Heart right ventricle (tissue), 16 donors: ENCODE measurements around the gene SP8. TPM values are rescaled to one million over a fixed set of nuclear protein-coding genes. Genes with fewer than 3 reads are reported as not detected.

Source experiments
- ATAC-seq, 8 donors: fragments of 200-7000 bp; cut with Tn5 transposase; one replicate each; pipeline ENCODE4 v1.9.1; 2020; ENCODE audit warnings: mild to moderate bottlenecking in 8 of 8, moderate library complexity in 8 of 8, moderate number of reproducible peaks in 1 of 8
- DNase-seq, 2 donors: peaks; one replicate each; pipeline ENCODE4 v3.0.0-alpha.2; 2020
- H3K27ac ChIP-seq, 10 donors: fragments of 200-600 bp; sonication (generic) in 2 of 10; one replicate each; pipeline versions ENCODE4 v1.5.0 to v1.8.0; 2020 to 2022; ENCODE audit warnings: mild to moderate bottlenecking in 3 of 10
- H3K27me3 ChIP-seq, 7 donors: fragments of 200-600 bp; one replicate each; pipeline ENCODE4 v1.8.0; 2021 to 2022; ENCODE audit warnings: mild to moderate bottlenecking in 2 of 7
- H3K36me3 ChIP-seq, 9 donors: fragments of 200-600 bp; sonication (generic) in 1 of 9; one replicate each; pipeline versions ENCODE4 v1.5.0 to v1.8.0; 2020 to 2022; ENCODE audit warnings: mild to moderate bottlenecking in 2 of 9
- H3K4me1 ChIP-seq, 9 donors: fragments of 200-600 bp; sonication (generic) in 1 of 9; one replicate each; pipeline versions ENCODE4 v1.5.0 to v1.8.0; 2020 to 2022; ENCODE audit warnings: mild to moderate bottlenecking in 4 of 9
- H3K4me3 ChIP-seq, 10 donors: fragments of 200-600 bp; sonication (generic) in 2 of 10; one replicate each; pipeline versions ENCODE4 v1.5.0 to v1.8.0; 2020 to 2022; ENCODE audit warnings: mild to moderate bottlenecking in 7 of 10, moderate library complexity in 2 of 10
- H3K9me3 ChIP-seq, 11 donors: fragments of 200-600 bp in 10 of 11; sonication (generic) in 2 of 11; one replicate each; pipeline versions ENCODE4 v1.5.0 to v1.8.0; 2013 to 2022; ENCODE audit warnings: mild to moderate bottlenecking in 2 of 11, control low read depth in 1 of 11, moderate library complexity in 1 of 11
- CTCF ChIP-seq, 9 donors: fragments of 200-600 bp; sonication (generic) in 2 of 9; IDR thresholded peaks; one replicate each; pipeline versions ENCODE4 v1.5.0 to v1.8.0; 2021 to 2022; ENCODE audit warnings: antibody characterized with exemption in 9 of 9, mild to moderate bottlenecking in 5 of 9, moderate library complexity in 1 of 9
- WGBS, 2 donors: extraction: QIAGEN DNeasy Blood & Tissue Kit; methylation state at CpG; one replicate each; pipeline ENCODE4 v1.1.7; 2013; ENCODE audit warnings: inconsistent platforms in 1 of 2; 5-methylcytosine and 5-hydroxymethylcytosine counted together
- intact Hi-C, 10 donors: fragments of 100-400 bp; cut with DNase I; formaldehyde crosslinking; loops; one replicate each; pipeline versions ENCODE4 v1.11.1 to v1.14.2; 2022
- polyA plus RNA-seq, 2 donors: library from polyadenylated mRNA; stranded (reverse); fragments of 200-250 nt; gene quantifications; one replicate each; pipeline ENCODE4 v1.2.3, GENCODE V29; 2013
- total RNA-seq, 10 donors: library from RNA; stranded (reverse); fragmentation: NEBNext Ultra II Directional in 3 of 10; extraction: Animal tissue kit (Norgen Biotek cat#: 25700) in 3 of 10; gene quantifications; one replicate each; pipeline versions ENCODE4 v1.2.1 to v1.2.4, GENCODE V29; 2021 to 2023
- donor health status: Arrhythmogenic right ventricular cardiomyopathy.
- donor health status: ischemic (EF 13 %, LVEDD 7.1; RV severe dilation, severe dysfunction).
- donor health status: healthy with polysubstance abuse.
- donor health status: DM: no; HTN: yes; CAD: no.
- donor health status: DM: no; HTN: no; CAD: no.
- donor health status: ischemic (EF 25% LVEDD 6.9; RV normal size, moderate dysfunction).
- donor health status: ischemic (EF 25% LVEDD 5.7; RV mildly dilated, moderate dysfunction).
- donor health status: healthy.
- donor health status: DM: yes; HTN: yes; CAD: no.
- donor health status: Ischemic cardiomyopathy.
- donor health status: ischemic (EF 35%, LVEDD 5.7; RV mildly dilated, moderate dysfunction).
- donor health status: nonischemic (EF 11% LVEDD 7.7; RV severe dilation, severe dysfunction).
- donor health status: DM: yes; HTN: yes; CAD: no.
- donor health status: PGD.
- donor health status: ischemic (EF 29% LVEDD 5.4; RV normal size, mild dysfunction).
- donor health status: nonischemic (EF 23%, LVEDD 6.1; RV moderate dilation, normal function).

The SP8 gene
- total and polyA plus RNA-seq, 12 donors = not detected

DNA sequence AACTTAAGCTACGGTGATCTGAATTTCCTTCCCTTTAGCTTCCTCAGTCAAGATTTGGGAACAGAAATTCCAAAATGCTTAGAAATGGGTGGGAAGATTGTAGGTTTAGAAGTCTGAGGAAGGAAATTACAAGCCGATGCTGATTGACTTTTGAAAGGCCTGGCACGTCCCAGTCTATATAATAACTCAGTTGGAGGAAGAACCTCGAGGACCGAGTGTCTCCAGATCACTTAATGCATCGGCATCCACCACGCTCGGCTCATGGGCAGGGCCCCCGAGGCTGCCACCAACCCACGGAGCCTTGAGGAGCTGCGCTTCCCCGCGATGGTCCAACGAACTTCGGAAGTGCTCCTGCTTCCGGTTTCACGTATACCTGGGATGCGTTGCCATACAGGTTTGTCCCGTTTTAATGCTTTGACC lies 10.4 kb upstream of the SP8 start:
- no peak for TF ChIP-seq CTCF (IDR thresholded peaks at IDR 0.05)
- Histone ChIP-seq H3K9me3 (no peaks in the 10 kb centered on the region), H3K36me3 (no peaks in the 10 kb centered on the region), H3K4me1 (peaks cover 4 to 20% (median 8%) of the 10 kb centered on the region in 9 donors), H3K27me3 (peaks cover 29 to 99% (median 96%) of the 10 kb centered on the region in 7 donors), H3K4me3 (peak overlapping the region in 3 of 10 donors; percentile 27 to 58 (median 53)), H3K27ac (no peak overlapping the region)
- DNase-seq = no peak
- ATAC-seq = no peak
- WGBS, 2 donors = 2 to 4% methylated on average over 19 of the region's 19 CpGs
- intact Hi-C loops = loop anchor here in 1 of 10 donors (10.0 kb wide), 1 partner anchor 448 kb away; no protein-coding TSS in a partner anchor

DNA sequence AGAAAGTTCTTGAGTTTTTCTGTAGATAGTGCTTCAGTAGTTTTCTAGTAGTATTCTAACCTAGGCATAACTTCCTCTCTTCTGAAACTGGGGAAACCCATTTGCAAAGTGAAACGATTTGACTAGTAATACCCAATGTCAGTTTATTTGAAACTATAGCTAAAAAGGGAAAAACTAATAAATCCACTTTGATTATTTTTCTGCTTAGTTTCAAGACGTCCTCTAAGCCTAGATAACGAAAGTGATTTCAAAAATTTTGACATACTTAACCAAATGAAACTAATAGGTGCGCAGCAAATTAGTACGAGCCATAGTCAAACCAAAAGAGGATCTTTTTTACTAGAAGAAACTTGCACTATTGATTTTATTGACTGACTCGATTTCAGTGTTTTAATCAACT lies 9.8 kb upstream of the SP8 start:
- H3K27me3 ChIP-seq = peaks cover 29 to 99% (median 96%) of the 10 kb centered on the region in 7 donors
- ATAC-seq (no peak), DNase-seq (no peak)
- no peak overlapping the region for H3K27ac ChIP-seq
- intact Hi-C loops = loop anchor here in 1 of 10 donors (10.0 kb wide), 1 partner anchor 448 kb away; no protein-coding TSS in a partner anchor
- no peak for TF ChIP-seq CTCF (IDR thresholded peaks at IDR 0.05)
- WGBS, 2 donors = 11 to 14% methylated on average over 6 of the region's 6 CpGs
- H3K9me3 ChIP-seq = no peaks in the 10 kb centered on the region
- H3K4me3 ChIP-seq = no peak overlapping the region
- H3K4me1 ChIP-seq = peaks cover 4 to 20% (median 8%) of the 10 kb centered on the region in 9 donors
- no peaks in the 10 kb centered on the region for H3K36me3 ChIP-seq

- Histone ChIP-seq H3K4me1 (peaks cover 4 to 24% (median 8%) of the 10 kb centered on the region in 9 donors), H3K36me3 (no peaks in the 10 kb centered on the region), H3K27me3 (peaks cover 34 to 99% (median 97%) of the 10 kb centered on the region in 7 donors), H3K4me3 (no peak overlapping the region), H3K27ac (no peak overlapping the region), H3K9me3 (no peaks in the 10 kb centered on the region)
- no peak for ATAC-seq
- WGBS, 2 donors = 8 to 12% methylated on average over 5 of the region's 5 CpGs
- no peak for TF ChIP-seq CTCF (IDR thresholded peaks at IDR 0.05)
- intact Hi-C loops = loop anchor here in 1 of 10 donors (10.0 kb wide), 1 partner anchor 449 kb away; no protein-coding TSS in a partner anchor
- DNase-seq = no peak
Measured at GRCh38 chr7:20795881-20796280, 9.2 kb upstream of the SP8 start.

DNA sequence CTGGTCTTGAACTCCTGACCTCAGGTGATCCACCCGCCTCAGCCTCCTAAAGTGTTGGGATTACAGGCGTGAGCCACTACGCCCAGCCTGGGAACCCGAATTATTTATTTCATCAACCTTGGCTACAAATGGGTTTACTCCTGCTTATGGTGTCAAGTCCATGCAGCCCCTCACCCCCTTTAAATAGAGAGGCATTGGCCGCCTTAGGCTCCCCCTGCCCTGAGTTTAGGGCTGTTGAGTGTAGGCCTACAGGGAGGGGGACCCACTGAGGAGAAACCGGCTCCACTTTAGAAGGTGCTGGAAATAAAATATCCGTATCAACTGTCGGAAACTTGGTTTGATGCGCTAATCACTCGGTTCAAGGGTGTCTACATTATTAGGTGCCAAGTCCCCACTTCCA lies 8.7 kb upstream of the SP8 start:
- peaks cover 37 to 99% (median 98%) of the 10 kb centered on the region in 7 donors for H3K27me3 ChIP-seq
- no peaks in the 10 kb centered on the region for H3K9me3 ChIP-seq
- H3K4me3 ChIP-seq = no peak overlapping the region
- no peak overlapping the region for H3K27ac ChIP-seq
- DNase-seq (no peak), ATAC-seq (no peak)
- intact Hi-C loops = loop anchor here in 1 of 10 donors (10.0 kb wide), 1 partner anchor 449 kb away; no protein-coding TSS in a partner anchor
- no peaks in the 10 kb centered on the region for H3K36me3 ChIP-seq
- H3K4me1 ChIP-seq = peaks cover 4 to 25% (median 11%) of the 10 kb centered on the region in 9 donors
- TF ChIP-seq CTCF (IDR thresholded peaks at IDR 0.05) = no peak
- WGBS, 2 donors = 11 to 16% methylated on average over 10 of the region's 10 CpGs
